Neutrophil (primary cell): Measurements from ENCODE around the gene CDK6.

ENCODE experiments used
- H3K27ac ChIP-seq: fragments of 200-600 bp; sonication (generic); 2 replicates; pipeline ENCODE4 v1.5.1; 2016; ENCODE audit warnings: mild to moderate bottlenecking, moderate library complexity
- H3K27me3 ChIP-seq: fragments of 200-600 bp; sonication (generic); 2 replicates; pipeline ENCODE4 v1.6.0; 2016; ENCODE audit warnings: mild to moderate bottlenecking
- H3K36me3 ChIP-seq: fragments of 200-600 bp; sonication (generic); 2 replicates; pipeline ENCODE4 v1.5.1; 2017
- H3K4me1 ChIP-seq, 2 experiments: fragments of 200-600 bp in 1 of 2; sonication (generic) in 1 of 2; 1 replicate in 1 of 2; 2 replicates in 1 of 2; pipeline versions ENCODE4 v1.5.1 to v1.6.1; 2013 to 2016; ENCODE audit warnings: low read depth in 1 of 2, low read length in 1 of 2, mild to moderate bottlenecking in 1 of 2, moderate library complexity in 1 of 2; ENCODE audit not compliant: control insufficient read depth in 1 of 2, insufficient read depth in 1 of 2
- H3K4me3 ChIP-seq, 2 experiments: fragments of 200-600 bp in 1 of 2; sonication (generic) in 1 of 2; 1 replicate in 1 of 2; 2 replicates in 1 of 2; pipeline ENCODE4 v1.5.1; 2013 to 2016; ENCODE audit warnings: low read depth in 1 of 2, low read length in 1 of 2, mild to moderate bottlenecking in 1 of 2, moderate library complexity in 1 of 2
- H3K9me3 ChIP-seq: fragments of 200-600 bp; sonication (generic); 2 replicates; pipeline ENCODE4 v1.5.1; 2016
- TF ChIP-seq, protein P1 (sequence below): fragments of 200-600 bp; sonication (generic); IDR thresholded peaks from 2 replicates; pipeline ENCODE4 v1.5.1; 2016; ENCODE audit warnings: antibody characterized with exemption

CDK6 gene

DNA sequence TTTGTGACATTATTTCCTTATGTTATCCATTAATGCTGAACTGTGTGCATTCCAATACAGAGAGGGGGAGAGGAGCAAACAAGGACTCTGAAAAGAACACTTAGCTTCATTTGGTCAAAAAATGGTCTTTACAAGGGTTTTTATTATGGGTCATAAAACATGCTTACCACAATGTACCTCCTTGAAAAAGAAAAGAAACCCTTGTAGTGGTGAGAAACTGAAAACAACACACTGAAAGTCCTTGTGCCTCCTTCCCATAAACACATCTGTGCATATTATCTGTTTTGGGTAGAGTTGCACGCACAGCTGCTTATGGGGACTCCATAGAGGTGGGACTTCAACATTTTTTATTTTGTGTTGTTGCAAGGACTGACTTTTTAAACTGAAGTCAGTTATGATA lies 98.7 kb downstream of the CDK6 start:
- TF ChIP-seq, protein P1, sequence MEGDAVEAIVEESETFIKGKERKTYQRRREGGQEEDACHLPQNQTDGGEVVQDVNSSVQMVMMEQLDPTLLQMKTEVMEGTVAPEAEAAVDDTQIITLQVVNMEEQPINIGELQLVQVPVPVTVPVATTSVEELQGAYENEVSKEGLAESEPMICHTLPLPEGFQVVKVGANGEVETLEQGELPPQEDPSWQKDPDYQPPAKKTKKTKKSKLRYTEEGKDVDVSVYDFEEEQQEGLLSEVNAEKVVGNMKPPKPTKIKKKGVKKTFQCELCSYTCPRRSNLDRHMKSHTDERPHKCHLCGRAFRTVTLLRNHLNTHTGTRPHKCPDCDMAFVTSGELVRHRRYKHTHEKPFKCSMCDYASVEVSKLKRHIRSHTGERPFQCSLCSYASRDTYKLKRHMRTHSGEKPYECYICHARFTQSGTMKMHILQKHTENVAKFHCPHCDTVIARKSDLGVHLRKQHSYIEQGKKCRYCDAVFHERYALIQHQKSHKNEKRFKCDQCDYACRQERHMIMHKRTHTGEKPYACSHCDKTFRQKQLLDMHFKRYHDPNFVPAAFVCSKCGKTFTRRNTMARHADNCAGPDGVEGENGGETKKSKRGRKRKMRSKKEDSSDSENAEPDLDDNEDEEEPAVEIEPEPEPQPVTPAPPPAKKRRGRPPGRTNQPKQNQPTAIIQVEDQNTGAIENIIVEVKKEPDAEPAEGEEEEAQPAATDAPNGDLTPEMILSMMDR = no peak

DNA sequence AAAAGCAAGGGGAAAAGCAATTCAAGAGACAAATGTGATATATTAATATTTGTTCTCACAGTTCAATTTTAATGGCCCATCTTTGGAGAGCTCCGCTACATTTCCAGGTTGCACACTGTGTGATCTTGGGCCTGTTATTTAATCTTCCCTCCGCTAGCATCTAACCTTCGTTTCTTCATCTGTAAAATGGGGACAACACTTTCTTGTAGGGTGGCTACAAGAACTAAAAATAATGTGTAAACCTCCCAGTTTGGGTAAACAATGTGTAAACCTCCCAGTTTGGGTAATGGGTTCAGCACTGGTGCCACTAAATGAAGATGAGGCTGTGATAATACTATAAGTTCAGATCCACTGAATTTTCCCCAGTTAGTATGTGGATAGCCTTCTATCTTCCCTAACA lies 99.5 kb downstream of the CDK6 start:
- peaks cover 11% of the 10 kb centered on the region in 2 experiments for H3K4me1 ChIP-seq
- TF ChIP-seq, protein P1 = no peak

More for the DNA sequence above, 98.7 kb downstream of the CDK6 start:
- no peaks in the 10 kb centered on the region for H3K27me3 ChIP-seq
- H3K36me3 ChIP-seq = no peaks in the 10 kb centered on the region
- H3K27ac ChIP-seq = no peak overlapping the region
- no peaks in the 10 kb centered on the region for H3K9me3 ChIP-seq
- H3K4me1 ChIP-seq = peaks cover 4% of the 10 kb centered on the region in 2 experiments
- H3K4me3 ChIP-seq = no peak overlapping the region

DNA sequence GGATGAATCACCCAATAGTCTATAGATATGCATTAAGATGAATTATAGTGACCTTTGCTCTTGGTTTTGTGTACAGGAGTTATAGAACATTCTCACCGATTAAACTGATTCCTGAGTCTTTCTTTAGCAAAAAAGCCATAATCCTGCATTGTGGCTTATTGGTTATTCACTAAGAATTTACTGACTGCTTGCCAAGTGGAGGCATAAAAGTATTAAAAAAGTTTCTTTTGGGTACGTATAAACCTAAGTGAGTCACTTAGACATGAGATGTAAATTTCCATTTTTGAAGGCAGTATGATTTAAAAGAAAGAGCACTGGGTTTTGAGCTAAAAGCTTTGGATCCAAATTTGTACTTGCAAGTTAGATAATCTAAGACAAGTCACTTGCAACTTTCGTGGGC lies 100.7 kb downstream of the CDK6 start:
- Histone ChIP-seq H3K36me3 (no peaks in the 10 kb centered on the region), H3K4me1 (peaks cover 18 to 22% of the 10 kb centered on the region in 2 experiments), H3K27me3 (no peaks in the 10 kb centered on the region), H3K27ac (no peak overlapping the region), H3K4me3 (no peak overlapping the region), H3K9me3 (no peaks in the 10 kb centered on the region)
- TF ChIP-seq, protein P1 = no peak

More for the DNA sequence above, 99.5 kb downstream of the CDK6 start:
- Histone ChIP-seq H3K9me3 (no peaks in the 10 kb centered on the region), H3K27me3 (no peaks in the 10 kb centered on the region), H3K4me3 (no peak overlapping the region), H3K27ac (no peak overlapping the region), H3K36me3 (no peaks in the 10 kb centered on the region)

DNA sequence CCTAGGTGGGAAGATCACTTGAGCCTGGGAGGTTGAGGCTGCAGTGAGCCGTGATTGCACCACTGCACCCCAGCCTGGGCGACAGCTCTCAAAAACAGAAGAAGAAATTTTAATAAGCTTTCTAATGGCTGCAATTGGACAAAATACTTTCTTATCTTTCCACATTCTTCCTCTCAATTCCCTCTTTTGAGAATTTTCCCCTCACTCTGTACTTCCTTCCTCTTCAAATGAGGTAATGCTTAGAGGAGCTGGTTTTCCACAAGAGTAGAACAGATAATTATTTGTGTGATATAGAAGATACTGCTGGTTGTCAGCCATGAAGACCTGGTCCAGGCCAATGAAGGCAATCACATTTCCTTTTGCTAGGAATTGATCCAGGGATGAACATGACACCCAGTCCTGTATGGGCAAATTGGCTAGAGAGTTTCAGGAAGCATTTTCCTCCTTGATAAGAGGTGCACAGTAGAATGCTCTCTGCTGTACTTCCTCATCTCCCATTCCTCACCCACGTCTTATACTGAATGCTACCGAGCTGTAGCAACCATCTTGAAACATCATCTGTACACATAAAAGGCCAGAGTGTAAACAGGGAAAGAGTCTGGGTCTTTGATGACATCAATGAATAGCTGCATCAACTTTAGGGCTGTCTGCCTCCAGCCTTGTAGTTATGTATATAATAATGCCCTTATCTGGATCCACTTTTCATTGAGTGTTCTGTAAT lies 103.9 kb downstream of the CDK6 start:
- H3K9me3 ChIP-seq = no peaks in the 10 kb centered on the region
- peak overlapping the region; percentile 45 for H3K27ac ChIP-seq
- peaks cover 22 to 37% of the 10 kb centered on the region in 2 experiments for H3K4me1 ChIP-seq
- no peaks in the 10 kb centered on the region for H3K36me3 ChIP-seq
- no peaks in the 10 kb centered on the region for H3K27me3 ChIP-seq
- H3K4me3 ChIP-seq = no peak overlapping the region
- TF ChIP-seq, protein P1 = no peak

DNA sequence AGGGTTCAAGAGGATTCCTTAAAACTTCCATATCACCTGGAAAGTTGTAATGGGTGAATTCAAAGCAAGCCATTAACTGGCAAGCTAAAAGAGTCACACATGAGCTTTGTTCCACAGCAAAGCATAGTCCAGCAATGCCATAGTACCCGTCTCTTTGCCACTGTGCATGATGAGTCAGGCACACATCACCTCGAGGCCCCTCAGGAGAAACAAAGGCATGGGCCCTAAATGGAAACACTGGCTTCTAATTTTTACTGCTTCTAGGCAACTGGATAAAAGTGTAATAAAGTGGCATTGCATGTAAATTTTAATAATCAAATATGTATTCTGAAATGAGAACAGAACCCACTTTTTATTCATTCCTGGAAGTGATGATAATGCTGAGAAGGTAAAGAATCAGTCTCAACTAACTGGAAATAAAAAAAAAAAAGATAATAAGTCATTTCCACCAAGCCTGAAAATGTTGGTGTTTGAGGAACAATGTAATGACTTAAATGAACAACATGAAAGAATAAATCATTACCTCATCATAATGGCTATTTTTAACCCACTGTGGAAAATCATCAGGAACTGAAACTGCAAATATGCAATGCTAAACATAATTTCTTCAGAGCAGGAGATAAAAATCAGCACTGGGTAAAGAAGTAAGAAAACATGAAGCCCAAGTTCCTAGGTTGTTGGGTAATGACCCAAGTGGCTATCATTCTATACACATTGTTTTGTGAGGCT lies 104.9 kb downstream of the CDK6 start:
- TF ChIP-seq, protein P1 = no peak
- no peak overlapping the region for H3K4me3 ChIP-seq
- peak overlapping the region; percentile 45 for H3K27ac ChIP-seq
- H3K36me3 ChIP-seq = no peaks in the 10 kb centered on the region
- no peaks in the 10 kb centered on the region for H3K9me3 ChIP-seq
- H3K27me3 ChIP-seq = no peaks in the 10 kb centered on the region
- peaks cover 22 to 37% of the 10 kb centered on the region in 2 experiments for H3K4me1 ChIP-seq
